Transverse colon (tissue), 4 donors: ENCODE measurements around the gene ZFHX3.

ENCODE experiments used
- EP300 ChIP-seq: sonication (generic); formaldehyde crosslinking; IDR thresholded peaks from one replicate; pipeline ENCODE4 v1.6.1; 2017; ENCODE audit warnings: antibody characterized with exemption, low read depth
- POLR2A ChIP-seq: fragments of 450-650 bp; IDR thresholded peaks from one replicate; pipeline ENCODE4 v1.6.1; 2016; ENCODE audit warnings: antibody characterized with exemption, mild to moderate bottlenecking, moderate library complexity
- POLR2AphosphoS5 ChIP-seq, 3 donors: sonication (generic); formaldehyde crosslinking; IDR thresholded peaks; one replicate each; pipeline ENCODE4 v1.6.1; 2016; ENCODE audit warnings: antibody characterized with exemption in 3 of 3
- TF ChIP-seq, protein P1 (sequence below), 5 experiments: fragments of 200-600 bp in 3 of 5; fragments of 450-650 bp in 2 of 5; sonication (generic) in 3 of 5; IDR thresholded peaks; 1 replicate in 2 of 5; 2 replicates in 3 of 5; pipeline ENCODE4 v1.5.1; 2016 to 2017; ENCODE audit warnings: antibody characterized with exemption in 5 of 5, inconsistent platforms in 3 of 5, mild to moderate bottlenecking in 2 of 5, moderate library complexity in 1 of 5

DNA sequence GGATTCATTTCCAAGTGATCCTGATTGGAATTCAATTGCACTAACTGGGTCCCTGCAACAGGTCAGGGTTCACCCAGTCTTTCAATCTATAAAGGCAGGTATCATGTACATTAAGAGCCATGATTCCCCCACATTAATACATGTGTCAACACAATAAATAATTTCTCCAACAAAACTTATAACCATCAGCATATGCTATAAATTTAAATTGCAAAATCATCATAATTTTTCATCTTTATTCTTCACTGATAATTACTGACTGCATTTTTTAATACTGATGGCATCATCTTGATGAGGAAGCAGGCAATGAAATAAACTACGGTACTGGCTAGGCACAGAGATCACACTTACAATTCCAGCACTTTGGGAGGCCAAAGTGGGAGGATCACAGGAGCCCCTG is 59.4 kb downstream of the ZFHX3 start:
- TF ChIP-seq, protein P1, sequence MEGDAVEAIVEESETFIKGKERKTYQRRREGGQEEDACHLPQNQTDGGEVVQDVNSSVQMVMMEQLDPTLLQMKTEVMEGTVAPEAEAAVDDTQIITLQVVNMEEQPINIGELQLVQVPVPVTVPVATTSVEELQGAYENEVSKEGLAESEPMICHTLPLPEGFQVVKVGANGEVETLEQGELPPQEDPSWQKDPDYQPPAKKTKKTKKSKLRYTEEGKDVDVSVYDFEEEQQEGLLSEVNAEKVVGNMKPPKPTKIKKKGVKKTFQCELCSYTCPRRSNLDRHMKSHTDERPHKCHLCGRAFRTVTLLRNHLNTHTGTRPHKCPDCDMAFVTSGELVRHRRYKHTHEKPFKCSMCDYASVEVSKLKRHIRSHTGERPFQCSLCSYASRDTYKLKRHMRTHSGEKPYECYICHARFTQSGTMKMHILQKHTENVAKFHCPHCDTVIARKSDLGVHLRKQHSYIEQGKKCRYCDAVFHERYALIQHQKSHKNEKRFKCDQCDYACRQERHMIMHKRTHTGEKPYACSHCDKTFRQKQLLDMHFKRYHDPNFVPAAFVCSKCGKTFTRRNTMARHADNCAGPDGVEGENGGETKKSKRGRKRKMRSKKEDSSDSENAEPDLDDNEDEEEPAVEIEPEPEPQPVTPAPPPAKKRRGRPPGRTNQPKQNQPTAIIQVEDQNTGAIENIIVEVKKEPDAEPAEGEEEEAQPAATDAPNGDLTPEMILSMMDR (IDR thresholded peaks at IDR 0.05) = no peak
- no peak for TF ChIP-seq POLR2A
- TF ChIP-seq POLR2AphosphoS5 (IDR thresholded peaks at IDR 0.05) = no peak
- TF ChIP-seq EP300 = no peak
